RCC 7860 (cell line): ENCODE measurements around the gene MTHFSD.

Source experiments
- DNase-seq: peaks from one replicate; pipeline ENCODE4 v3.0.0-alpha.2; 2015; ENCODE audit warnings: low spot score
- FAIRE-seq: peaks from 2 replicates; lab custom pipeline; 2012; peaks lifted over from hg19 to GRCh38; lab: Jason Lieb, UNC

MTHFSD gene

GRCh38 chr16:86531641-86532525 lies 23.2 kb downstream of the MTHFSD start:
- FAIRE-seq (no peak), DNase-seq (no peak)

- no peak for DNase-seq
- FAIRE-seq: no peak
Measured at GRCh38 chr16:86531191-86531545, 23.9 kb downstream of the MTHFSD start.

- no peak for FAIRE-seq
Measured at GRCh38 chr16:86530251-86531190, 24.5 kb downstream of the MTHFSD start.

GRCh38 chr16:86529160-86529559 lies 25.9 kb downstream of the MTHFSD start:
- peak; percentile 8 for DNase-seq
- FAIRE-seq: no peak

More at GRCh38 chr16:86530251-86531190, 24.5 kb downstream of the MTHFSD start:
- no peak for DNase-seq

GRCh38 chr16:86528061-86528929 lies 26.7 kb downstream of the MTHFSD start:
- no peak for FAIRE-seq
- no peak for DNase-seq

GRCh38 chr16:86527366-86527765 lies 27.7 kb downstream of the MTHFSD start:
- no peak for DNase-seq
- FAIRE-seq: no peak

- no peak for DNase-seq
- no peak for FAIRE-seq
Measured at GRCh38 chr16:86525696-86526095, 29.3 kb downstream of the MTHFSD start.

GRCh38 chr16:86524029-86524428 lies 31.0 kb downstream of the MTHFSD start:
- no peak for DNase-seq
- no peak for FAIRE-seq

- DNase-seq (no peak), FAIRE-seq (no peak)
Measured at GRCh38 chr16:86523166-86523740, 31.8 kb downstream of the MTHFSD start.

GRCh38 chr16:86522634-86523033 lies 32.4 kb downstream of the MTHFSD start:
- DNase-seq (no peak), FAIRE-seq (no peak)

- no peak for FAIRE-seq
- no peak for DNase-seq
Measured at GRCh38 chr16:86521236-86522197, 33.5 kb downstream of the MTHFSD start.

GRCh38 chr16:86520317-86521210 lies 34.5 kb downstream of the MTHFSD start:
- DNase-seq (no peak), FAIRE-seq (no peak)

GRCh38 chr16:86519649-86520316 lies 35.3 kb downstream of the MTHFSD start:
- DNase-seq (peak; percentile 18), FAIRE-seq (no peak)

- no peak for DNase-seq
- FAIRE-seq: no peak
Measured at GRCh38 chr16:86519007-86519648, 35.9 kb downstream of the MTHFSD start.

GRCh38 chr16:86517652-86518258 lies 37.3 kb downstream of the MTHFSD start:
- FAIRE-seq: no peak
- DNase-seq: peak; percentile 7

- DNase-seq (no peak), FAIRE-seq (no peak)
Measured at GRCh38 chr16:86517033-86517432, 38.0 kb downstream of the MTHFSD start.

- no peak for DNase-seq
- FAIRE-seq: no peak
Measured at GRCh38 chr16:86516623-86517003, 38.4 kb downstream of the MTHFSD start.
